Measurements from ENCODE around the gene METTL26. TPM values are rescaled to one million over a fixed set of nuclear protein-coding genes. Genes with fewer than 3 reads are reported as not detected.

The METTL26 gene
- total RNA-seq, 1 donor from 2014 or later: 46.0 TPM

GRCh38 chr16:672851-673250, 36.7 kb upstream of the METTL26 start:
- H3K4me1 Mint-ChIP-seq: no peaks in the 10 kb centered on the region
- H3K27ac ChIP-seq: no peak overlapping the region
- H3K36me3 Mint-ChIP-seq: no peaks in the 10 kb centered on the region
- H3F3A ChIP-seq (ENCODE audit: low read depth): peaks cover 25% of the 10 kb centered on the region
- peaks cover 15% of the 10 kb centered on the region for H3K79me2 ChIP-seq (ENCODE audit: low read depth)
- no peak overlapping the region for H3K4me3 Mint-ChIP-seq
- TF ChIP-seq EZH2phosphoT487 (IDR thresholded peaks at IDR 0.05) (no peak), CTCF (IDR thresholded peaks at IDR 0.05) (no peak), EZH2 (IDR thresholded peaks at IDR 0.05) (no peak)
- no peak overlapping the region for H2AFZ ChIP-seq (replicated peaks)
- DNase-seq (ENCODE audit: low spot score): no peak
- H3K9me3 Mint-ChIP-seq: no peaks in the 10 kb centered on the region
- peaks cover 39% of the 10 kb centered on the region for H4K20me1 ChIP-seq (ENCODE audit: low read depth)
- H3K4me1 ChIP-seq: peaks cover 12% of the 10 kb centered on the region
- peaks cover 5% of the 10 kb centered on the region for H3K27me3 Mint-ChIP-seq (ENCODE audit: insufficient read depth, low read depth)
- H3K9ac ChIP-seq: no peak overlapping the region
- no peak overlapping the region for H3K4me3 ChIP-seq
- no peak overlapping the region for H3K27ac Mint-ChIP-seq
- H3K9me3 ChIP-seq (ENCODE audit: low read depth): no peaks in the 10 kb centered on the region
- no peak overlapping the region for H3K4me2 ChIP-seq
- H3K27me3 ChIP-seq: peaks cover 17% of the 10 kb centered on the region
- no peaks in the 10 kb centered on the region for H3K36me3 ChIP-seq

- Mint-ChIP-seq H3K4me1 (peaks cover 3% of the 10 kb centered on the region), H3K36me3 (no peaks in the 10 kb centered on the region), H3K9me3 (no peaks in the 10 kb centered on the region), H3K4me3 (no peak overlapping the region), H3K27me3 (ENCODE audit: insufficient read depth, low read depth) (peaks cover 5% of the 10 kb centered on the region), H3K27ac (no peak overlapping the region)
- no peak overlapping the region for H3K4me2 ChIP-seq
- H3F3A ChIP-seq (ENCODE audit: low read depth): peaks cover 25% of the 10 kb centered on the region
- TF ChIP-seq CTCF (IDR thresholded peaks at IDR 0.05): no peak
- TF ChIP-seq EZH2 (IDR thresholded peaks at IDR 0.05): no peak
- TF ChIP-seq EZH2phosphoT487 (IDR thresholded peaks at IDR 0.05): no peak
- peaks cover 17% of the 10 kb centered on the region for H3K27me3 ChIP-seq
- no peak overlapping the region for H3K27ac ChIP-seq
- no peak overlapping the region for H3K4me3 ChIP-seq
- H3K9me3 ChIP-seq (ENCODE audit: low read depth): no peaks in the 10 kb centered on the region
- H3K79me2 ChIP-seq (ENCODE audit: low read depth): peaks cover 15% of the 10 kb centered on the region
- peaks cover 15% of the 10 kb centered on the region for H3K4me1 ChIP-seq
- H2AFZ ChIP-seq (replicated peaks): no peak overlapping the region
- H3K36me3 ChIP-seq: no peaks in the 10 kb centered on the region
- DNase-seq (ENCODE audit: low spot score): no peak
- no peak overlapping the region for H3K9ac ChIP-seq
- H4K20me1 ChIP-seq (ENCODE audit: low read depth): peaks cover 39% of the 10 kb centered on the region
Observed at GRCh38 chr16:672371-672770, 36.3 kb upstream of the METTL26 start.

GRCh38 chr16:671353-672131, 35.4 kb upstream of the METTL26 start:
- peaks cover 15% of the 10 kb centered on the region for H3K4me1 ChIP-seq
- H2AFZ ChIP-seq (replicated peaks): no peak overlapping the region
- no peaks in the 10 kb centered on the region for H3K36me3 ChIP-seq

More at GRCh38 chr16:671353-672131, 35.4 kb upstream of the METTL26 start:
- H3K9me3 Mint-ChIP-seq: no peaks in the 10 kb centered on the region
- no peak overlapping the region for H3K27ac Mint-ChIP-seq
- no peak for TF ChIP-seq CTCF (IDR thresholded peaks at IDR 0.05)
- no peak for TF ChIP-seq EZH2 (IDR thresholded peaks at IDR 0.05)
- TF ChIP-seq EZH2phosphoT487 (IDR thresholded peaks at IDR 0.05): no peak
- Histone ChIP-seq H3K9me3 (ENCODE audit: low read depth) (no peaks in the 10 kb centered on the region), H3K4me3 (no peak overlapping the region), H3F3A (ENCODE audit: low read depth) (peaks cover 27% of the 10 kb centered on the region), H3K9ac (no peak overlapping the region), H4K20me1 (ENCODE audit: low read depth) (peaks cover 39% of the 10 kb centered on the region), H3K4me2 (no peak overlapping the region), H3K79me2 (ENCODE audit: low read depth) (peaks cover 15% of the 10 kb centered on the region), H3K27me3 (peaks cover 17% of the 10 kb centered on the region), H3K27ac (no peak overlapping the region)
- no peak overlapping the region for H3K4me3 Mint-ChIP-seq
- H3K4me1 Mint-ChIP-seq: peaks cover 3% of the 10 kb centered on the region
- peaks cover 5% of the 10 kb centered on the region for H3K27me3 Mint-ChIP-seq (ENCODE audit: insufficient read depth, low read depth)
- no peaks in the 10 kb centered on the region for H3K36me3 Mint-ChIP-seq
- DNase-seq (ENCODE audit: low spot score): no peak
